Smooth muscle cell (in vitro differentiated cells): Measurements from ENCODE around the gene SGCD. TPM values are rescaled to one million over a fixed set of nuclear protein-coding genes. Genes with fewer than 3 reads are reported as not detected.
A peak's percentile ranks its signal among the peaks of the same experiment; 100 is the strongest.

Experiments used
- DNase-seq: peaks from one replicate; lab custom pipeline; 2025; ENCODE audit not compliant: unreplicated experiment; lab: John Stamatoyannopoulos, UW
- H2AFZ ChIP-seq: fragments of 200-600 bp; sonication (generic); 2 replicates; pipeline ENCODE4 v1.6.0; 2016; ENCODE audit warnings: antibody characterized with exemption, low read depth, mild to moderate bottlenecking
- H3F3A ChIP-seq: fragments of 200-600 bp; sonication (generic); 2 replicates; pipeline ENCODE4 v1.6.0; 2017; ENCODE audit warnings: antibody characterized with exemption, low read depth
- H3K27ac ChIP-seq: fragments of 200-600 bp; sonication (generic); 2 replicates; pipeline ENCODE4 v1.5.1; 2016; ENCODE audit warnings: low read depth, mild to moderate bottlenecking
- H3K27me3 ChIP-seq: fragments of 200-600 bp; sonication (generic); 2 replicates; pipeline ENCODE4 v1.6.1; 2016; ENCODE audit warnings: low read depth, mild to moderate bottlenecking
- H3K36me3 ChIP-seq: fragments of 200-600 bp; sonication (generic); 2 replicates; pipeline ENCODE4 v1.5.1; 2016; ENCODE audit warnings: low read depth
- H3K4me1 ChIP-seq: fragments of 200-600 bp; sonication (generic); 2 replicates; pipeline ENCODE4 v1.5.1; 2016; ENCODE audit warnings: low read depth
- H3K4me2 ChIP-seq: fragments of 200-600 bp; sonication (generic); 2 replicates; pipeline ENCODE4 v1.6.0; 2016; ENCODE audit warnings: mild to moderate bottlenecking
- H3K4me3 ChIP-seq: fragments of 200-600 bp; sonication (generic); 2 replicates; pipeline ENCODE4 v1.5.1; 2016; ENCODE audit warnings: mild to moderate bottlenecking
- H3K79me2 ChIP-seq: fragments of 200-600 bp; sonication (generic); 2 replicates; pipeline ENCODE4 v1.6.0; 2016; ENCODE audit warnings: low read depth, mild to moderate bottlenecking
- H3K9ac ChIP-seq: fragments of 200-600 bp; sonication (generic); 2 replicates; pipeline ENCODE4 v1.6.0; 2016; ENCODE audit warnings: low read depth
- H3K9me3 ChIP-seq: fragments of 200-600 bp; sonication (generic); replicated peaks from 2 replicates; pipeline ENCODE4 v1.5.1; 2016; ENCODE audit warnings: low read depth
- H4K20me1 ChIP-seq: fragments of 200-600 bp; sonication (generic); 2 replicates; pipeline ENCODE4 v1.6.0; 2016; ENCODE audit warnings: low read depth
- WGBS: methylation state at CpG from one replicate; pipeline ENCODE4 v1.1.7; 2016; ENCODE audit warnings: low lambda C conversion rate; 5-methylcytosine and 5-hydroxymethylcytosine counted together
- polyA plus RNA-seq: library from polyadenylated mRNA; unstranded; fragments of >200 nt; fragmentation: Nextera tagmentation; extraction: Ambion mirVana; gene quantifications from 2 replicates; pipeline ENCODE4 v1.2.1, GENCODE V29; 2016
- total RNA-seq: library from RNA; depleted of rRNA; stranded (reverse); fragments of >200 nt; gene quantifications from 2 replicates; pipeline ENCODE4 v1.2.3, GENCODE V29; 2014
- TF ChIP-seq, protein P1 (sequence below): fragments of 200-600 bp; sonication (generic); IDR thresholded peaks from 2 replicates; pipeline ENCODE4 v1.5.1; 2017; ENCODE audit warnings: borderline replicate concordance, mild to moderate bottlenecking, antibody characterized with exemption; ENCODE audit not compliant: insufficient read depth, poor library complexity, severe bottlenecking

Gene SGCD
- total and polyA plus RNA-seq, 2 experiments from 2014 or later, result 1.6 to 3.5 TPM

DNA sequence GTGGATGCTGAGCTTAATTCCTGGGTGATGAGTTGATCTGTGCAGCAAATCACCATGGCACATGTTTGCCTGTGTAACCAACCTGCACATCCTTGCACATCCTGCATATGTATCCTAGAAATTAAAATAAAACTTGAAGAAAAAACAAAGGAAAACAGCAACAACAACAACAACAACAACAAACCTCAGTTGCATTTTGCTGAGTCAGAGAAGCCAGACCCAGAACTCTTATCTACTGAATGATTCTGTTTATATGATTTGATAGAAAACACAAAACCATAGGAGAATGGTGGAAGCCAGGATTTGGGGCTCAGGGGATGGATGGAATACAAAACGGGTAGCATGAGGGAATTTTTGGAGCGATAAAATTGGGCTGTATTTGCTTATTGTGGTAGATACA is 307.3 kb downstream of the SGCD start:
- no peak overlapping the region for H3K4me3 ChIP-seq
- peaks cover 4% of the 10 kb centered on the region for H3K27me3 ChIP-seq
- DNase-seq, result no peak
- H3K9ac ChIP-seq, result no peak overlapping the region
- H3F3A ChIP-seq, result no peaks in the 10 kb centered on the region
- TF ChIP-seq, protein P1, sequence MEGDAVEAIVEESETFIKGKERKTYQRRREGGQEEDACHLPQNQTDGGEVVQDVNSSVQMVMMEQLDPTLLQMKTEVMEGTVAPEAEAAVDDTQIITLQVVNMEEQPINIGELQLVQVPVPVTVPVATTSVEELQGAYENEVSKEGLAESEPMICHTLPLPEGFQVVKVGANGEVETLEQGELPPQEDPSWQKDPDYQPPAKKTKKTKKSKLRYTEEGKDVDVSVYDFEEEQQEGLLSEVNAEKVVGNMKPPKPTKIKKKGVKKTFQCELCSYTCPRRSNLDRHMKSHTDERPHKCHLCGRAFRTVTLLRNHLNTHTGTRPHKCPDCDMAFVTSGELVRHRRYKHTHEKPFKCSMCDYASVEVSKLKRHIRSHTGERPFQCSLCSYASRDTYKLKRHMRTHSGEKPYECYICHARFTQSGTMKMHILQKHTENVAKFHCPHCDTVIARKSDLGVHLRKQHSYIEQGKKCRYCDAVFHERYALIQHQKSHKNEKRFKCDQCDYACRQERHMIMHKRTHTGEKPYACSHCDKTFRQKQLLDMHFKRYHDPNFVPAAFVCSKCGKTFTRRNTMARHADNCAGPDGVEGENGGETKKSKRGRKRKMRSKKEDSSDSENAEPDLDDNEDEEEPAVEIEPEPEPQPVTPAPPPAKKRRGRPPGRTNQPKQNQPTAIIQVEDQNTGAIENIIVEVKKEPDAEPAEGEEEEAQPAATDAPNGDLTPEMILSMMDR, result no peak
- H3K4me2 ChIP-seq, result no peak overlapping the region
- H4K20me1 ChIP-seq, result no peaks in the 10 kb centered on the region
- H2AFZ ChIP-seq, result no peak overlapping the region
- H3K4me1 ChIP-seq, result no peaks in the 10 kb centered on the region
- WGBS, result 90% methylated on average over 2 of the region's 2 CpGs
- H3K9me3 ChIP-seq, result no peaks in the 10 kb centered on the region
- no peak overlapping the region for H3K27ac ChIP-seq
- H3K79me2 ChIP-seq, result no peaks in the 10 kb centered on the region
- no peaks in the 10 kb centered on the region for H3K36me3 ChIP-seq

DNA sequence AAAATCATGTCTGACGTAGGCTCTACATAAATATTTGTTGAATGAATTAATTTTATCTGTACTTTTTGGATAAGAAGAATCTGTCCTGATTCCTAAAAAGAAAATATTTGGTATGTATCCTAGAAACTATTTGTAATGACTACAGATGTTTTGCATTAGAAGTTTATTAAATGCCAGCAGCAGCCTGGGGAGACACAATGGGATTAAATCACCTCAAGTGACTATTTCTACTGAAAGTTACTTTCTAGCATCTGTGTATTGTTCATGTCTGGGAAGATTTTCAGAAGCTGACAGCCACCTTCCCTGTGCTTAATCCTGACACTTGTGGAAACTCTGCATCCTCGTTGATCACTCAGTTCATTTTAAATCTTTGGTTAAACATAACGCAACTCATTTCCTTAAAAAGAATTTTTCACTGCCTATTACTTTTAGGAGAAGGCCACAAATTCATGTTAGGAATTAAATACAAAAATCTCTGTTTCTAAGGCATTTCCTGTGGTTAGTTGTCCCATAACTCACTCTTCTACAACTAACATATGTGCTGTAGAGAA is 313.8 kb downstream of the SGCD start:
- Histone ChIP-seq H3K27me3 (peaks cover 16% of the 10 kb centered on the region), H4K20me1 (no peaks in the 10 kb centered on the region), H3K4me3 (no peak overlapping the region), H3K27ac (peak overlapping the region; percentile 47), H3K4me1 (no peaks in the 10 kb centered on the region), H3K79me2 (no peaks in the 10 kb centered on the region), H3K9ac (no peak overlapping the region), H3K36me3 (no peaks in the 10 kb centered on the region), H3K9me3 (no peaks in the 10 kb centered on the region), H3K4me2 (peak overlapping the region; percentile 30), H2AFZ (no peak overlapping the region), H3F3A (no peaks in the 10 kb centered on the region)
- 35% methylated on average over 3 of the region's 3 CpGs for WGBS
- TF ChIP-seq, protein P1, result no peak
- no peak for DNase-seq

DNA sequence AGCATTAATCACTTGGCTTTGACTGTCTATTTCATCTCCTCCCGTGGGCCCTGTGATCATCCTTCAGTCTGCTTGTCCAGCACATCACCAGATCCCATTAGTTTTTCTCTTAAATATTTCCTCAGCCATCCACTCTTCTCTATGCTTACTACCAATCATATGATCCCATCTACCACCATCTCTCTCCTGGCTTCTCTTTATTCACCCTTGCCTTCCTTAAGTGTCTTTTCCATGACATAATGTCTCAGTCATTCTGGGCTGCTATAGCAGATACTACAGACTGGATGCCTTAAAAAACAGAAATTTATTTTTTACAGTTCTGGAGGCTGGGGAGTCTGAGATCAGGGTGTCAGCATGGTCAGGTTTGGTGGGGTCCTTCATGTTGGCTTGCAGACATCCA is 314.7 kb downstream of the SGCD start:
- H3K79me2 ChIP-seq, result no peaks in the 10 kb centered on the region

More for the DNA sequence above, 314.7 kb downstream of the SGCD start:
- Histone ChIP-seq H3K27me3 (peaks cover 19% of the 10 kb centered on the region), H3K27ac (peak overlapping the region; percentile 47), H3K4me1 (peaks cover 3% of the 10 kb centered on the region), H3K9ac (no peak overlapping the region), H3F3A (peaks cover 1% of the 10 kb centered on the region), H2AFZ (no peak overlapping the region), H4K20me1 (no peaks in the 10 kb centered on the region), H3K36me3 (no peaks in the 10 kb centered on the region), H3K4me3 (no peak overlapping the region), H3K4me2 (peak overlapping the region; percentile 30), H3K9me3 (no peaks in the 10 kb centered on the region)
- TF ChIP-seq, protein P1, result no peak
- 69% methylated on average over 1 of the region's 1 CpG for WGBS
- no peak for DNase-seq
